Heart right ventricle (tissue), 16 donors: ENCODE data around the gene DIP2A. TPM values are rescaled to one million over a fixed set of nuclear protein-coding genes. Genes with fewer than 3 reads are reported as not detected.

Experiments used
- ATAC-seq, 8 donors: fragments of 200-7000 bp; cut with Tn5 transposase; one replicate each; pipeline ENCODE4 v1.9.1; 2020; ENCODE audit warnings: mild to moderate bottlenecking in 8 of 8, moderate library complexity in 8 of 8, moderate number of reproducible peaks in 1 of 8
- DNase-seq, 2 donors: peaks; one replicate each; pipeline ENCODE4 v3.0.0-alpha.2; 2020
- H3K27ac ChIP-seq, 10 donors: fragments of 200-600 bp; sonication (generic) in 2 of 10; one replicate each; pipeline versions ENCODE4 v1.5.0 to v1.8.0; 2020 to 2022; ENCODE audit warnings: mild to moderate bottlenecking in 3 of 10
- H3K27me3 ChIP-seq, 7 donors: fragments of 200-600 bp; one replicate each; pipeline ENCODE4 v1.8.0; 2021 to 2022; ENCODE audit warnings: mild to moderate bottlenecking in 2 of 7
- H3K36me3 ChIP-seq, 9 donors: fragments of 200-600 bp; sonication (generic) in 1 of 9; one replicate each; pipeline versions ENCODE4 v1.5.0 to v1.8.0; 2020 to 2022; ENCODE audit warnings: mild to moderate bottlenecking in 2 of 9
- H3K4me1 ChIP-seq, 9 donors: fragments of 200-600 bp; sonication (generic) in 1 of 9; one replicate each; pipeline versions ENCODE4 v1.5.0 to v1.8.0; 2020 to 2022; ENCODE audit warnings: mild to moderate bottlenecking in 4 of 9
- H3K4me3 ChIP-seq, 10 donors: fragments of 200-600 bp; sonication (generic) in 2 of 10; one replicate each; pipeline versions ENCODE4 v1.5.0 to v1.8.0; 2020 to 2022; ENCODE audit warnings: mild to moderate bottlenecking in 7 of 10, moderate library complexity in 2 of 10
- H3K9me3 ChIP-seq, 11 donors: fragments of 200-600 bp in 10 of 11; sonication (generic) in 2 of 11; one replicate each; pipeline versions ENCODE4 v1.5.0 to v1.8.0; 2013 to 2022; ENCODE audit warnings: mild to moderate bottlenecking in 2 of 11, control low read depth in 1 of 11, moderate library complexity in 1 of 11
- CTCF ChIP-seq, 9 donors: fragments of 200-600 bp; sonication (generic) in 2 of 9; IDR thresholded peaks; one replicate each; pipeline versions ENCODE4 v1.5.0 to v1.8.0; 2021 to 2022; ENCODE audit warnings: antibody characterized with exemption in 9 of 9, mild to moderate bottlenecking in 5 of 9, moderate library complexity in 1 of 9
- WGBS, 2 donors: extraction: QIAGEN DNeasy Blood & Tissue Kit; methylation state at CpG; one replicate each; pipeline ENCODE4 v1.1.7; 2013; ENCODE audit warnings: inconsistent platforms in 1 of 2; 5-methylcytosine and 5-hydroxymethylcytosine counted together
- intact Hi-C, 10 donors: fragments of 100-400 bp; cut with DNase I; formaldehyde crosslinking; loops; one replicate each; pipeline versions ENCODE4 v1.11.1 to v1.14.2; 2022
- polyA plus RNA-seq, 2 donors: library from polyadenylated mRNA; stranded (reverse); fragments of 200-250 nt; gene quantifications; one replicate each; pipeline ENCODE4 v1.2.3, GENCODE V29; 2013
- total RNA-seq, 10 donors: library from RNA; stranded (reverse); fragmentation: NEBNext Ultra II Directional in 3 of 10; extraction: Animal tissue kit (Norgen Biotek cat#: 25700) in 3 of 10; gene quantifications; one replicate each; pipeline versions ENCODE4 v1.2.1 to v1.2.4, GENCODE V29; 2021 to 2023
- donor health status: Arrhythmogenic right ventricular cardiomyopathy.
- donor health status: ischemic (EF 13 %, LVEDD 7.1; RV severe dilation, severe dysfunction).
- donor health status: healthy with polysubstance abuse.
- donor health status: DM: no; HTN: yes; CAD: no.
- donor health status: DM: no; HTN: no; CAD: no.
- donor health status: ischemic (EF 25% LVEDD 6.9; RV normal size, moderate dysfunction).
- donor health status: ischemic (EF 25% LVEDD 5.7; RV mildly dilated, moderate dysfunction).
- donor health status: healthy.
- donor health status: DM: yes; HTN: yes; CAD: no.
- donor health status: Ischemic cardiomyopathy.
- donor health status: ischemic (EF 35%, LVEDD 5.7; RV mildly dilated, moderate dysfunction).
- donor health status: nonischemic (EF 11% LVEDD 7.7; RV severe dilation, severe dysfunction).
- donor health status: DM: yes; HTN: yes; CAD: no.
- donor health status: PGD.
- donor health status: ischemic (EF 29% LVEDD 5.4; RV normal size, mild dysfunction).
- donor health status: nonischemic (EF 23%, LVEDD 6.1; RV moderate dilation, normal function).

DIP2A gene
- total and polyA plus RNA-seq, 12 donors = 9.4 to 45.2 (median 22.9) TPM

- TF ChIP-seq CTCF (IDR thresholded peaks at IDR 0.05) = no peak
- intact Hi-C loops = no loop called here
- 79 to 85% methylated on average over 3 of the region's 3 CpGs for WGBS, 2 donors
- H3K9me3 ChIP-seq = peaks cover 0 to 15% (median 0%) of the 10 kb centered on the region in 11 donors
- H3K4me3 ChIP-seq = no peak overlapping the region
- ATAC-seq (no peak), DNase-seq (no peak)
- no peaks in the 10 kb centered on the region for H3K36me3 ChIP-seq
- peaks cover 0 to 2% (median 0%) of the 10 kb centered on the region in 7 donors for H3K27me3 ChIP-seq
- H3K4me1 ChIP-seq = peaks cover 0 to 30% (median 0%) of the 10 kb centered on the region in 9 donors
- no peak overlapping the region for H3K27ac ChIP-seq
Measured at GRCh38 chr21:46608672-46609111, 150.0 kb downstream of the DIP2A start.

DNA sequence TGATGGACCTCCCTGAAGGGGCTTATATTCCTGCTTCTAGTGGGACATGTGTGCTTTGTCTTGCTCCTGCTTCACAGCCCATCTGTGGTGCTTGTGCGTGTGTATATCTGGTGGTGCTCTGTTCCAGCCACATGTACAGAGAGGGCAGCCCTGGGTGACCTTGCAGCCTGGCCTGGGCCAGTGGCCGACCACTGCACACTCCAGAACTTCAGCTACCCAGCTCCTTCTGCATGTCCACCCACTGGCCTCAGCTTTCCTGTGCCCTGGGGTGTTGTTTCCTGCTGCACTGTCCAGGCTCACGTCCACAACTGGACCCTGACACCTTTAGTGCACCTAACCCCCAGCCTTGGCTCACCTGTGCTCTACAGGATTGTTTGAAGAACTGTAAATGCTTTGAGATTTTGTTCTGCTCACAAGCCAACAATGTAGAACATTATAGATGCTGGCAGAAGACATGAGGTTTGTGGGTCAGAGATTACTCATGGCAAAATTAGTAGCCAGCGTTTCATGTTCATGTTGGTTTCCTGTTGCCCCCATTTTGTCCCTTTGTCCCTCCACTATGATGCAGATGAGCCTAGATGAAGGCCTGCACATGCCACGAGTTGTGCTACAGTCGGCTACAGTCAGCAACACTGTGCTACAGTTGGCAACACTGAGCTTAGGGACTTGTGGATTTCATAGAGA lies 151.5 kb downstream of the DIP2A start:
- intact Hi-C loops = no loop called here

DNA sequence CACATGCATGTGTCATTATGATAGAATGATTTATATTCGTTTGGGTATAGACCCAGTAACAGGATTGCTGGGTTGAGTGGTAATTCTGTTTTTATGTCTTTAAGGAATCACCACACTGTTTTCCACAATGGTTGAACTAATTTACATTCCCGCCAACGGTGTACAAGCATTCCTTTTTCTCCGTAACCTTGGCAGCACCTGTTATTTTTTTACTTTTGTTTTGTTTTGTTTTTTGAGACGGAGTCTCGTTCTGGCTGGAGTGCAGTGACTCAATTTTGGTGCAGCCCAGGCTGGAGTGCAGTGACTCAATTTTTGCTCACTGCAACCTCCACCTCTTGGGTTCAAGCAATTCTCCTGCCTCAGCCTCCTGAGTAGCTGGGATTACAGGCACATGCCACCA lies 154.7 kb downstream of the DIP2A start:
- Histone ChIP-seq H3K27ac (no peak overlapping the region), H3K4me3 (no peak overlapping the region), H3K4me1 (peaks cover 0 to 8% (median 0%) of the 10 kb centered on the region in 9 donors), H3K27me3 (no peaks in the 10 kb centered on the region), H3K36me3 (no peaks in the 10 kb centered on the region), H3K9me3 (peaks cover 0 to 15% (median 0%) of the 10 kb centered on the region in 11 donors)
- DNase-seq (no peak), ATAC-seq (no peak)
- 87 to 92% methylated on average over 6 of the region's 6 CpGs for WGBS, 2 donors
- TF ChIP-seq CTCF (IDR thresholded peaks at IDR 0.05) = no peak
- intact Hi-C loops = no loop called here

More for the DNA sequence above, 151.5 kb downstream of the DIP2A start:
- TF ChIP-seq CTCF (IDR thresholded peaks at IDR 0.05) = no peak
- Histone ChIP-seq H3K4me3 (no peak overlapping the region), H3K4me1 (peaks cover 0 to 21% (median 0%) of the 10 kb centered on the region in 9 donors), H3K27me3 (no peaks in the 10 kb centered on the region), H3K36me3 (no peaks in the 10 kb centered on the region), H3K27ac (no peak overlapping the region), H3K9me3 (peaks cover 0 to 15% (median 0%) of the 10 kb centered on the region in 11 donors)
- ATAC-seq (no peak), DNase-seq (no peak)
- WGBS, 2 donors = 80 to 82% methylated on average over 6 of the region's 6 CpGs

DNA sequence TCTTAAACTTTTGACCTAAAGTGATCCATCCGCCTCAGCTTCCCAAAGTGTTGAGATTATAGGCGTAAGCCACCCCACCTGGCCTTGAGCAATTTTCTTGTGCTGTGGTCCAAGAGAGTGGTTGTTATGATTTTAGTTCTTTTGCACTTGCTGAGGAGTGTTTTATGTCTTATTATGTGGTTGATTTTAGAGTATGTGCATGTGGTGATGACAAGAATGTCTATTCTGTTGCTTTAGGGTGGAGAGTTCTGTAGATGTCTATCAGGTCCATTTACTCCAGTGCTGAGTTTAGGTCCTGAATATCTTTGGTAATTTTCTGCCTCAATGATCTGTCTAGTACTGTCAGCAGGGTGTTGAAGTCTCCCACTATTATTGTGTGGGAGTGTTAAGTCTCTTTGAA lies 157.4 kb downstream of the DIP2A start:
- H3K9me3 ChIP-seq = peaks cover 0 to 9% (median 0%) of the 10 kb centered on the region in 11 donors
- no peaks in the 10 kb centered on the region for H3K36me3 ChIP-seq
- 94 to 97% methylated on average over 2 of the region's 2 CpGs for WGBS, 2 donors
- no peak for DNase-seq
- no peaks in the 10 kb centered on the region for H3K27me3 ChIP-seq
- no peak overlapping the region for H3K27ac ChIP-seq
- ATAC-seq = no peak
- TF ChIP-seq CTCF (IDR thresholded peaks at IDR 0.05) = no peak
- H3K4me3 ChIP-seq = no peak overlapping the region
- H3K4me1 ChIP-seq = peaks cover 0 to 8% (median 0%) of the 10 kb centered on the region in 9 donors
- intact Hi-C loops = no loop called here
